Measurements from ENCODE around the gene WIZ.
"Not testable (repeated sequence)": the region's sequence is repeated elsewhere in the genome, so short reads cannot be mapped to it uniquely, and the experiment has no call there.

The WIZ gene, protein sequence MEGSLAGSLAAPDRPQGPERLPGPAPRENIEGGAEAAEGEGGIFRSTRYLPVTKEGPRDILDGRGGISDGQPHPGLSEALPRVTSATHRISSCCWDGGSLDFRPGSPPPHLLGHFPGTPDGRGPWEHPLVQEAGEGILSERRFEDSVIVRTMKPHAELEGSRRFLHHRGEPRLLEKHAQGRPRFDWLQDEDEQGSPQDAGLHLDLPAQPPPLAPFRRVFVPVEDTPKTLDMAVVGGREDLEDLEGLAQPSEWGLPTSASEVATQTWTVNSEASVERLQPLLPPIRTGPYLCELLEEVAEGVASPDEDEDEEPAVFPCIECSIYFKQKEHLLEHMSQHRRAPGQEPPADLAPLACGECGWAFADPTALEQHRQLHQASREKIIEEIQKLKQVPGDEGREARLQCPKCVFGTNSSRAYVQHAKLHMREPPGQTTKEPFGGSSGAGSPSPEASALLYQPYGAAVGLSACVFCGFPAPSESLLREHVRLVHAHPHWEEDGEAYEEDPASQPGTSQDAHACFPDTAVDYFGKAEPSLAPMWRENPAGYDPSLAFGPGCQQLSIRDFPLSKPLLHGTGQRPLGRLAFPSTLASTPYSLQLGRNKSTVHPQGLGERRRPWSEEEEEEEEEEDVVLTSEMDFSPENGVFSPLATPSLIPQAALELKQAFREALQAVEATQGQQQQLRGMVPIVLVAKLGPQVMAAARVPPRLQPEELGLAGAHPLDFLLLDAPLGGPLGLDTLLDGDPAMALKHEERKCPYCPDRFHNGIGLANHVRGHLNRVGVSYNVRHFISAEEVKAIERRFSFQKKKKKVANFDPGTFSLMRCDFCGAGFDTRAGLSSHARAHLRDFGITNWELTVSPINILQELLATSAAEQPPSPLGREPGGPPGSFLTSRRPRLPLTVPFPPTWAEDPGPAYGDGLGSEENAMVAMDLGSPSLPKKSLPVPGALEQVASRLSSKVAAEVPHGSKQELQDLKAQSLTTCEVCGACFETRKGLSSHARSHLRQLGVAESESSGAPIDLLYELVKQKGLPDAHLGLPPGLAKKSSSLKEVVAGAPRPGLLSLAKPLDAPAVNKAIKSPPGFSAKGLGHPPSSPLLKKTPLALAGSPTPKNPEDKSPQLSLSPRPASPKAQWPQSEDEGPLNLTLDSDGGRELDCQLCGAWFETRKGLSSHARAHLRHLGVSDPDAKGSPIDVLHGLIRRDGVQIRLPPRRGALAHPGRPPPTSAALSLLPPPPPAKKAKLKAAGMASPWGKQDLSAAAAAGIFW (N-terminal part only)

GRCh38 chr19:15449620-15450527, at the start of gene WIZ:
Gene WIZ (minus strand): TSS chr19:15449956. CDS start chr19:15448307, 1,649 bp downstream.
- peak; percentile 57 for DNase-seq (ENCODE audit: low read depth)

GRCh38 chr19:15498910-15499309, 49.2 kb upstream of the WIZ start:
- DNase-seq (ENCODE audit: low read depth), result no peak

DNA sequence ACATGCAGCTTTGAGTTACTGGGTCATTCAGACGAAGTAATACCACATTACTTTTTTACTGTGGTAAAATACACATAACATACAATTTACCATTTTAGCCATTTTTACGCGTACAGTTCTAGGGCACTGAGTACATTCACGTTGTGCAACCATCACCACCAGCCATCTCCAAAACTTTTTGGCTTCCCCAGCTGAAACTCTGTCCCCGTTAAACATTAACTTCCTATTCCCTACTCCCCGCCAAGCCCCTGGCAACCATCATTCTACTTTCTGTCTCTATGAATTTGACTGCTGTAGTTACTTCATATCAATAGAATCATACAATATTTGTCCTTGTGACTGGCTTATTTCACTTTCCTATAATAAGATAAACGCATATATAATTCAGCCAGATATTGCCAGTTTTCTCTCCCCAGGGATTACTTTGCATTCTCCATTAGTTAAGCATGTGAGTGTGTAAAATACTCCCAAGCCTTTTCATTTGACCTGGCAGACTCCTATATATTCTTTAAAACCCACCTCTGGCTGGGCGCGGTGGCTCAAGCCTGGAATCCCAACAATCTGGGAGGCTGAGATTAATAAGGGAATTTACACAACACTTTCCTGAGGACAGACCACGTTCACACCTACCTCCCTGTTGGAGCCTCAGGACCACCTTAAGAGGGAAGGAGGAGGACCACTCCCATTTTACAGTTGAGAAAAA, 48.6 kb upstream of the WIZ start:
- DNase-seq (ENCODE audit: low read depth), result no peak

- DNase-seq (ENCODE audit: low read depth), result no peak
Observed at GRCh38 chr19:15495151-15495550, 45.4 kb upstream of the WIZ start.

GRCh38 chr19:15488489-15489226, 38.9 kb upstream of the WIZ start:
- no peak for DNase-seq (ENCODE audit: low read depth)

GRCh38 chr19:15487038-15487437, 37.3 kb upstream of the WIZ start:
- no peak for DNase-seq (ENCODE audit: low read depth)

GRCh38 chr19:15485768-15486167, 36.0 kb upstream of the WIZ start:
- DNase-seq (ENCODE audit: low read depth), result not testable (repeated sequence)

- DNase-seq (ENCODE audit: low read depth), result not testable (repeated sequence)
Observed at GRCh38 chr19:15480996-15481395, 31.2 kb upstream of the WIZ start.

- no peak for DNase-seq (ENCODE audit: low read depth)
Observed at GRCh38 chr19:15479391-15480345, 29.9 kb upstream of the WIZ start, which contains the start of gene PGLYRP2. Gene PGLYRP2 (minus strand): TSS chr19:15479501. CDS start chr19:15479371, 130 bp downstream.

DNA sequence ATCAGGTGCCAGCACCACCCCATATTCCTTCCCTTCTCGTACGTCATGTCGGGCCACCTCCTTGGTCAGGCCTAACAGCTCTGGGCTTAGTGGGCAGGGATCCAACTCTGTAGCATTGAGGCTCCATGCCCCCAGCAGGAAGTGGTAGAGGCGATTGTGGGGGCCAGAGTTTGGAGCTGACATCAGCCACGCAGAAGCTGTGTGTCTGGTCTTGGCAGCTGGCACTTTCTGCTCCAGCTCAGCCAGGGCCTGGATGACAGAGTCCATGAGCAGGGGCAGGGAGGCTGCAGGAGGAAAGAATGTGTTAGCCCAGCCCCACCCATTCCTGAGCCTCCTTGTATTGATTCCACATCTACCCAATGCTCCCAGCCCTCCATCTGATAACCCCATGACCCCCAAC, 26.6 kb upstream of the WIZ start:
- DNase-seq (ENCODE audit: low read depth), result no peak

DNA sequence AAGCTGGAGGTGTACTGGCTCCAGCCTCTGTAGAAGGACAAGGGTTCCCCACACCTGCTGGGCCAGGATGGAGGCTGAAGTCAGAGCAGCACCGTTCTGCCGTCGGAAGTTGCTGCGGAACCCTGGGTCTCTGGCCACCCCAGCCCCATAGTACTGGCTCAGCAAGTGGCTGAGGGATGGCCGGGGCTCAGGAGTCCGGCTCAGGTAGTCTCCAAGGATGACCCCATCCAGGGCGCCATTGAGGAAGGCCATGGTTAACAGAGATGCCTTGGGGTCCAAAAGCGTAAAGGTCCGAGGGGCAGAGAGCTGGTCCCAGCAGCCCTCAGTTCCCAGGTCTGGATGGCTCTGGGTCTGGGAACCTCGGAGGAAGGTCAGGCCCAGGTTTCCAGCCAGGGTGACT, 25.9 kb upstream of the WIZ start:
- no peak for DNase-seq (ENCODE audit: low read depth)

GRCh38 chr19:15475169-15475568, 25.4 kb upstream of the WIZ start:
- DNase-seq (ENCODE audit: low read depth), result no peak

GRCh38 chr19:15473821-15474220, 24.1 kb upstream of the WIZ start:
- not testable (repeated sequence) for DNase-seq (ENCODE audit: low read depth)

- no peak for DNase-seq (ENCODE audit: low read depth)
Observed at GRCh38 chr19:15471639-15472101, 21.9 kb upstream of the WIZ start.

GRCh38 chr19:15469513-15470297, 19.9 kb upstream of the WIZ start:
- DNase-seq (ENCODE audit: low read depth), result no peak

DNA sequence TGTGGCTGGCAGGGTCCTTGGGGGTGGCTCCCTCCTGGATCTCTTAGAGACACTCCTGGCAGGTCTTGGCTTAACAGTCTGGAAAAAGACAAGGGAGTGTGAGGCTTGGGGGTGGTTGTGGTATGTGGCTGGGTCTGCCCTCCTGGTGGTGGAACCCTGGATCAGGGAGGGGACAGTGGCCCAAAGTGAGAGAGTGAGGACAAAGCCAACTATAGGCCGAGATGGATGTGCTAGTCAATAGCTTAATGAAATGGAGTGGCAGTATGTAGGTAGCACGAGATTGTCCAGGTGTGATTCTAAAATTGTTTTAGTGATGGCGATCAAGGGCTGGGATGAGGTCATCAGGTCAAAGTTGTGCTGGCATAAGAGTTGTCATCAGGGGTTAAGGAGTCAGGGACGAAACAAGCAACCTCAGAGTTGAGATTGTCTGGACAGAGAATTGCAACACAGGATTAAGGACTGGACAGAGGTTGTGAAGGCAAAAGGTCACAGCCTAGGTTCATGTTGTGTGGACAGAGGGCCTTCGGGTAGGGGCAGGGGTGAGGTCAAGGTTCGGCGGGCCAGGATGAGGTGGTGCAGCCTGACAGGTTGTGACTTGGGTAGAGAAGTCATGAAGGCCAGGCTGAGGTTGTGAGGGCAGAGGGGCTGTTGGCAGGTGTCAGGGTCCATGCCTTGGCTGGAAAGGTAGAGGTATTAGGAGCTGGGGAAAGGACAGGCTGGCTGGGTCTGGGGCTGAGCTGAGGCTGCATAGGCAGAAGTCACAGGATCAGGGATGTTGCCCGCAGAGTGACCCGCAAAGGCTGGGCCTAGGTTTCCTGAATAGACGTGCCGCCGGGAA, 19.1 kb upstream of the WIZ start:
- no peak for DNase-seq (ENCODE audit: low read depth)

Measured in stromal cell of bone marrow (primary cell).